GM21717 (cell line): Measurements from ENCODE around the gene GNAO1.

Experiments used
- ATAC-seq: cut with Tn5 transposase; IDR thresholded peaks from one replicate; pipeline ENCODE4 v1.9.1; 2021; ENCODE audit warnings: mild to moderate bottlenecking, moderate library complexity; ENCODE audit not compliant: unreplicated experiment

Gene GNAO1

GRCh38 chr16:56234737-56235136 is 43.4 kb downstream of the GNAO1 start:
- ATAC-seq: no peak

GRCh38 chr16:56237451-56237930 is 46.2 kb downstream of the GNAO1 start:
- ATAC-seq: no peak

GRCh38 chr16:56238188-56238587 is 46.9 kb downstream of the GNAO1 start:
- ATAC-seq: no peak

GRCh38 chr16:56241596-56241995 is 50.3 kb downstream of the GNAO1 start:
- ATAC-seq: no peak

GRCh38 chr16:56242740-56243139 is 51.5 kb downstream of the GNAO1 start:
- ATAC-seq: no peak

- no peak for ATAC-seq
Observed at GRCh38 chr16:56244612-56245011, 53.3 kb downstream of the GNAO1 start.

- ATAC-seq: no peak
Observed at GRCh38 chr16:56245197-56245596, 53.9 kb downstream of the GNAO1 start.

- ATAC-seq: no peak
Observed at GRCh38 chr16:56246051-56246817, 54.9 kb downstream of the GNAO1 start.

- no peak for ATAC-seq
Observed at GRCh38 chr16:56247018-56247417, 55.7 kb downstream of the GNAO1 start.

GRCh38 chr16:56247808-56248207 is 56.5 kb downstream of the GNAO1 start:
- ATAC-seq: no peak

GRCh38 chr16:56252835-56253234 is 61.5 kb downstream of the GNAO1 start:
- no peak for ATAC-seq

- no peak for ATAC-seq
Observed at GRCh38 chr16:56255904-56256303, 64.6 kb downstream of the GNAO1 start.

GRCh38 chr16:56257239-56257638 is 66.0 kb downstream of the GNAO1 start:
- no peak for ATAC-seq

- ATAC-seq: no peak
Observed at GRCh38 chr16:56257666-56258342, 66.5 kb downstream of the GNAO1 start.

- no peak for ATAC-seq
Observed at GRCh38 chr16:56258508-56259424, 67.5 kb downstream of the GNAO1 start.

- no peak for ATAC-seq
Observed at GRCh38 chr16:56259425-56259779, 68.1 kb downstream of the GNAO1 start.

GRCh38 chr16:56260378-56261160 is 69.3 kb downstream of the GNAO1 start:
- ATAC-seq: no peak

GRCh38 chr16:56261656-56262055 is 70.4 kb downstream of the GNAO1 start:
- no peak for ATAC-seq

GRCh38 chr16:56262148-56262547 is 70.9 kb downstream of the GNAO1 start:
- no peak for ATAC-seq

- ATAC-seq: no peak
Observed at GRCh38 chr16:56262551-56263245, 71.4 kb downstream of the GNAO1 start.
